ENCODE results near the gene GNG4. TPM values are rescaled to one million over a fixed set of nuclear protein-coding genes. Genes with fewer than 3 reads are reported as not detected.
"Not testable (repeated sequence)": the region's sequence is repeated elsewhere in the genome, so short reads cannot be mapped to it uniquely, and the experiment has no call there.

GNG4 gene
- total and polyA plus RNA-seq, 8 donors: 0.56 to 20.4 (median 3.0) TPM

- 57 to 69% methylated on average over 4 of the region's 4 CpGs for WGBS, 2 donors
- intact Hi-C loops (cut with DNase I): no loop called here
- no peak overlapping the region for H3K27ac ChIP-seq
- no peaks in the 10 kb centered on the region for H3K4me1 ChIP-seq
- H3K9me3 ChIP-seq: no peaks in the 10 kb centered on the region
- TF ChIP-seq, protein P1, sequence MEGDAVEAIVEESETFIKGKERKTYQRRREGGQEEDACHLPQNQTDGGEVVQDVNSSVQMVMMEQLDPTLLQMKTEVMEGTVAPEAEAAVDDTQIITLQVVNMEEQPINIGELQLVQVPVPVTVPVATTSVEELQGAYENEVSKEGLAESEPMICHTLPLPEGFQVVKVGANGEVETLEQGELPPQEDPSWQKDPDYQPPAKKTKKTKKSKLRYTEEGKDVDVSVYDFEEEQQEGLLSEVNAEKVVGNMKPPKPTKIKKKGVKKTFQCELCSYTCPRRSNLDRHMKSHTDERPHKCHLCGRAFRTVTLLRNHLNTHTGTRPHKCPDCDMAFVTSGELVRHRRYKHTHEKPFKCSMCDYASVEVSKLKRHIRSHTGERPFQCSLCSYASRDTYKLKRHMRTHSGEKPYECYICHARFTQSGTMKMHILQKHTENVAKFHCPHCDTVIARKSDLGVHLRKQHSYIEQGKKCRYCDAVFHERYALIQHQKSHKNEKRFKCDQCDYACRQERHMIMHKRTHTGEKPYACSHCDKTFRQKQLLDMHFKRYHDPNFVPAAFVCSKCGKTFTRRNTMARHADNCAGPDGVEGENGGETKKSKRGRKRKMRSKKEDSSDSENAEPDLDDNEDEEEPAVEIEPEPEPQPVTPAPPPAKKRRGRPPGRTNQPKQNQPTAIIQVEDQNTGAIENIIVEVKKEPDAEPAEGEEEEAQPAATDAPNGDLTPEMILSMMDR (IDR thresholded peaks at IDR 0.05): no peak
- ATAC-seq (no peak), DNase-seq (no peak), FAIRE-seq (no peak)
- H3K4me3 ChIP-seq: no peak overlapping the region
- no peaks in the 10 kb centered on the region for H3K36me3 ChIP-seq
- H3K27me3 ChIP-seq: no peaks in the 10 kb centered on the region
These were observed 66.0 kb downstream of the GNG4 start for GRCh38 chr1:235583511-235584001.

- WGBS, 2 donors: 55 to 73% methylated on average over 10 of the region's 10 CpGs
- Histone ChIP-seq H3K4me1 (no peaks in the 10 kb centered on the region), H3K27me3 (no peaks in the 10 kb centered on the region), H3K4me3 (no peak overlapping the region), H3K36me3 (no peaks in the 10 kb centered on the region), H3K27ac (no peak overlapping the region), H3K9me3 (no peaks in the 10 kb centered on the region)
- ATAC-seq (no peak), DNase-seq (no peak), FAIRE-seq (no peak)
- intact Hi-C loops (cut with DNase I): no loop called here
- TF ChIP-seq, protein P1 (IDR thresholded peaks at IDR 0.05): no peak
These were observed 67.5 kb downstream of the GNG4 start for GRCh38 chr1:235582130-235582529.

DNA sequence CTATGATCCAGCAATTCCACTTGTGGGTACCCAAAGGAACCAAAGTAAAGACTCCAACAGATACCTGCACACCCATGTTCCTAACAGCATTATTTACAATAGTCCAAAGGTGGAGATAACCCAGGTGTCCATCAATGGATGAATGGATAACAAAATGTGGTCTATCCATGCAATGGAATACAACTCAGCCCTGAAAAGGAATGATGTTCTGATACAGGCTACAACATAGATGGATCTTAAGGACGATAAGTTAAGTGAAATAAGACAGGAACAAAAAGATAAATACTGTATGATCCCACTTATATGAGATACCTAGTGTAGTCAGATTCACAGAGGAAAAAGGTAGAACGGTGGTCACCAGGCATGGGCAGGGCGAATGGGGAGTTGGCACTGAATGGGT, 69.7 kb downstream of the GNG4 start:
- Histone ChIP-seq H3K4me1 (no peaks in the 10 kb centered on the region), H3K36me3 (no peaks in the 10 kb centered on the region), H3K4me3 (no peak overlapping the region), H3K9me3 (no peaks in the 10 kb centered on the region), H3K27me3 (no peaks in the 10 kb centered on the region), H3K27ac (no peak overlapping the region)
- TF ChIP-seq, protein P1 (IDR thresholded peaks at IDR 0.05): no peak
- FAIRE-seq (no peak), ATAC-seq (no peak), DNase-seq (no peak)
- WGBS, 2 donors: 82 to 84% methylated on average over 3 of the region's 3 CpGs
- intact Hi-C loops (cut with DNase I): no loop called here

GRCh38 chr1:235575597-235575996, 74.0 kb downstream of the GNG4 start:
- H3K36me3 ChIP-seq: no peaks in the 10 kb centered on the region
- no peaks in the 10 kb centered on the region for H3K4me1 ChIP-seq
- WGBS, 2 donors: 83 to 86% methylated on average over 6 of the region's 6 CpGs
- TF ChIP-seq, protein P1 (IDR thresholded peaks at IDR 0.05): no peak
- ATAC-seq (peak in 2 of 4 donors; percentile 22 to 44), DNase-seq (no peak), FAIRE-seq (no peak)
- no peak overlapping the region for H3K27ac ChIP-seq
- H3K4me3 ChIP-seq: no peak overlapping the region
- H3K27me3 ChIP-seq: no peaks in the 10 kb centered on the region
- no peaks in the 10 kb centered on the region for H3K9me3 ChIP-seq
- intact Hi-C loops (cut with DNase I): no loop called here

- Histone ChIP-seq H3K27me3 (no peaks in the 10 kb centered on the region), H3K27ac (no peak overlapping the region), H3K4me3 (no peak overlapping the region), H3K36me3 (no peaks in the 10 kb centered on the region), H3K4me1 (no peaks in the 10 kb centered on the region), H3K9me3 (no peaks in the 10 kb centered on the region)
- FAIRE-seq: no peak
- no peak for ATAC-seq
- TF ChIP-seq, protein P1 (IDR thresholded peaks at IDR 0.05): no peak
- intact Hi-C loops (cut with DNase I): no loop called here
- DNase-seq: no peak
- WGBS, 2 donors: 76 to 88% methylated on average over 2 of the region's 2 CpGs
These were observed 75.7 kb downstream of the GNG4 start for GRCh38 chr1:235573880-235574279.

- ATAC-seq; H3K36me3 ChIP-seq; H3K27me3 ChIP-seq; H3K27ac ChIP-seq; DNase-seq; intact Hi-C loops (cut with DNase I); H3K9me3 ChIP-seq; FAIRE-seq; H3K4me3 ChIP-seq; H3K4me1 ChIP-seq: not testable (repeated sequence)
- WGBS, 2 donors: 95 to 97% methylated on average over 5 of the region's 5 CpGs
These were observed 76.6 kb downstream of the GNG4 start for GRCh38 chr1:235572971-235573370.

Measured in pancreas (tissue), 10 donors.